NK-92 (cell line): ENCODE data around the gene ABCC5.
"Not testable (repeated sequence)": the region's sequence is repeated elsewhere in the genome, so short reads cannot be mapped to it uniquely, and the experiment has no call there.

ENCODE experiments used
- DNase-seq: peaks from one replicate; lab custom pipeline; 2025; ENCODE audit not compliant: unreplicated experiment; lab: John Stamatoyannopoulos, UW

The ABCC5 gene

GRCh38 chr3:183896184-183896583 is 121.5 kb downstream of the ABCC5 start:
- DNase-seq: no peak

- no peak for DNase-seq
Measured at GRCh38 chr3:183895774-183896173, 121.9 kb downstream of the ABCC5 start.

- no peak for DNase-seq
Measured at GRCh38 chr3:183895296-183895695, 122.4 kb downstream of the ABCC5 start.

- no peak for DNase-seq
Measured at GRCh38 chr3:183892610-183893214, 125.0 kb downstream of the ABCC5 start.

DNA sequence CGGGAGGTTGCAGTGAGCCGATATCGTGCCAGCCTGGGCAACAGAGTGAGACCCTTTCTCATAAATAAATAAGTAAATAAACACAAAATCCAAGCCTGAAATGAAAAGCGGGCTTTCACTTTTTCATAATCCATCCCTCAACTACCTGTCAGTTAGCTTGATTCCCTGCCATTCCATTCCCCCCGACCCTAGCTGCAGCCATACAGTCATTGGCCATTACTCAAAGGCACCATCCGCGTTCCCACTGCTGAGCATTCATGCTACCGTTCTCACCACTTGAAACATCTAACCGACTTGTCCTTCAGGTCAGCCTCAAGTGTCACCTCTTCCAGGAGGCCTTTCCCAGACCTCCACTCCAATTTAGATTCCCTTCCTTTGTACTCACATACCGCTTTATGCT is 131.9 kb downstream of the ABCC5 start:
- DNase-seq: no peak

- peak; percentile 60 for DNase-seq
Measured at GRCh38 chr3:183884427-183885296, 133.0 kb downstream of the ABCC5 start, which contains the start of gene PARL. Gene PARL (minus strand): TSS chr3:183884880. CDS start chr3:183884846, 34 bp downstream.

- DNase-seq: no peak
Measured at GRCh38 chr3:183884097-183884426, 133.6 kb downstream of the ABCC5 start.

- DNase-seq: no peak
Measured at GRCh38 chr3:183883291-183884096, 134.2 kb downstream of the ABCC5 start.

DNA sequence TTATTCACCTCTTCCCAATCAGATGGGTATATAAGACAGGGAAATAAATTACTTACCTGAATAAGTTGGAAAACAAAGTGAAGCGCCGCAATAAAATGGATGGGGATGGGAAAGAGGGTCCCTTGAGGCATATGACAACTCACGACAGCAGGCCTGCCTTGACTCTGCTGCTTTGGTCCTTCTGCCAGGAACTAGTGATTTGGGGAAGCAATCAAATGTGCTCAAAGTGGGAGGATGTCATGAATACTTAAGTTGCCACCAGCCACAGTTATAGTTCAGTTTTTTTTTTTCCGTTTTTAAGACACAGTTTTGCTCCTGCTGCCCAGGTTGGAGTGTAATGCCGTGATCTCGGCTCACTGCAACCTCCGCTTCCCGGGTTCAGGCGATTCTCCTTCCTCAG is 137.6 kb downstream of the ABCC5 start:
- no peak for DNase-seq

GRCh38 chr3:183879243-183879642 is 138.4 kb downstream of the ABCC5 start:
- no peak for DNase-seq

DNA sequence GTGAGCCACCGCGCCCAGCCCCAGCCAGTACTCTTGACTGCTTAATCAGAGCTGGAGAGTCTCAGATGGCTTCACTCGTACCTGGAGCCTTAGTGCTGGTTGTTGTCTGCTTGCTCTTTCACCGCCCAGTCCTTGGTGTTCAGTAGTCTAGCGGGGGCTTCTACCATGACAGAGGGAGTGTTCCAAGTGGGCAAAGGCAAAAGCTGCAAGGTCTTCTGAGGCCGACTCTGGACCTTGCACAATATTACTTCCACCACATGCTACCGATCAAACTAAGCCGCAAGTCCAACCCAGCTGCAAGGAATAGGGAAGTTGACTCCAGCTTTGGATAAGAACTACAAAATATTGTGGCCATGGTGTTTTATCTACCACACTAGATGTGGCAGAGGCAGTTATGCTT is 139.6 kb downstream of the ABCC5 start:
- no peak for DNase-seq

- not testable (repeated sequence) for DNase-seq
Measured at GRCh38 chr3:183877227-183877626, 140.5 kb downstream of the ABCC5 start.

DNA sequence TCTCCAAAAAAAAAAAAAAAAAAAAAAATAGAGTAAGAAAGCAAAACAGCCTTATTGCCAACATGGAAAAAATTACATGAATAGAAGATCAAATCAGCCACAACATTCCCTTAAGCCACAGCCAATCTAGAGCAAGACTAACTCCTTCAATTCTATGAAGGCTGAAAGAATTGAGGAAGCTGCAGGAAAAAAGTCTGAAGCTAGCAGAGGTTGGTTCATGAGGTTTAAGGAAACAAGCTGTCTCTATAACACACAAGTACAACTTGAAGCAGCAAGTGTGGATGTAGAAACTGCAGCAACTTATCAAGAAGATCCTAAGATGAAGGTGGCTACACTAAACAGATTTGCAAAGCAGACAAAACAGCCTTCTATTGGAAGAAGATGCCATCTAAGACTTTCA is 142.3 kb downstream of the ABCC5 start:
- no peak for DNase-seq

DNA sequence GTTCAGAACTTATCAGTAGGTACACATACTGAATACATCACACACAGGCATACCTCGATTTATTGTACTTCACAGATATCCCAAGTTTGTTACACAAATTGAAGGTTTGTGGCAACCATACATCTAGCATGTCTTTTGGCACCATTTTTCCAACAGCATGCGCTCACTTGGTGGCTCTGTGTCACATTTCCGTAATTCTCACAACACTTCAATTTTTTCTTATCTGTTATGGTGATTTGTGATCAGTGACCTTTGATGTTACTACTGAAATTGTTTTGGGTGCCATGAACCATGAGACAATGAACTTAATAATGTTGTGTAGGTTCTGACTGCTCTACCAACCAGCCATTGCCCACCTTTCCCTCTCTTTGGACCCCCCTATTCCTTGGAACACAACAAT is 143.8 kb downstream of the ABCC5 start:
- DNase-seq: no peak

- DNase-seq: no peak
Measured at GRCh38 chr3:183871541-183871940, 146.1 kb downstream of the ABCC5 start.

- no peak for DNase-seq
Measured at GRCh38 chr3:183870563-183870962, 147.1 kb downstream of the ABCC5 start.
